HCT116 (cell line): ENCODE results near the gene NOS1. TPM values are rescaled to one million over a fixed set of nuclear protein-coding genes. Genes with fewer than 3 reads are reported as not detected.

ENCODE experiments used
- ATAC-seq: fragments of 200-7000 bp; cut with Tn5 transposase; 2 replicates; pipeline ENCODE4 v1.9.1; 2020; ENCODE audit warnings: mild to moderate bottlenecking, moderate library complexity
- BruUV-seq: library from RNA; stranded (reverse); fragments of 400-500 nt; replicated peaks from 2 replicates; lab custom pipeline; 2021; lab: Mats Ljungman, UMichigan
- CTCF ChIA-PET: fragments of 300-600 bp; sonication (Branson Sonifier 250); formaldehyde crosslinking; loops from one replicate; lab custom pipeline; 2021; ENCODE audit warnings: antibody characterized with exemption; lab: Charles Lee
- POLR2A ChIA-PET: fragments of 300-600, 350-600 bp; sonication (Branson Sonifier 250); formaldehyde crosslinking; loops from one replicate; lab custom pipeline; 2021; ENCODE audit warnings: antibody characterized with exemption; lab: Charles Lee
- RAD21 ChIA-PET, 2 experiments: fragments of 300-600 bp; sonication (Branson Sonifier 250); formaldehyde crosslinking; loops; one replicate each; lab custom pipeline; 2023; ENCODE audit warnings: low total read pairs in 2 of 2; ENCODE audit not compliant: uncharacterized antibody in 2 of 2, unreplicated experiment in 2 of 2, low non-redundant PET in 1 of 2; lab: Charles Lee
- DNase-seq: peaks from one replicate; pipeline ENCODE4 v3.0.0-alpha.2; 2010; ENCODE audit warnings: low read depth, low spot score
- H2AFZ ChIP-seq: fragments of 200-600 bp; shearing (Covaris generic), sonication (generic); 2 replicates; pipeline ENCODE4 v1.6.1; 2017; ENCODE audit warnings: low read depth, mixed run types, mixed read lengths, antibody characterized with exemption, low read length; ENCODE audit not compliant: poor library complexity, severe bottlenecking
- H3K27ac ChIP-seq: 2 replicates; pipeline ENCODE4 v1.5.1; 2012; ENCODE audit warnings: low read depth, low read length
- H3K27me3 ChIP-seq: fragments of 200-600 bp; sonication (generic); 2 replicates; pipeline ENCODE4 v1.6.1; 2016; ENCODE audit warnings: mixed run types, low read length, mixed read lengths; ENCODE audit not compliant: insufficient read depth
- H3K36me3 ChIP-seq, 2 experiments: fragments of 200-500 bp in 1 of 2; fragments of 200-600 bp in 1 of 2; sonication (Bioruptor generic) in 1 of 2; sonication (generic) in 1 of 2; 2 replicates each; pipeline versions ENCODE4 v1.5.1 to v1.6.1; 2014 to 2016; ENCODE audit warnings: low read length in 2 of 2, inconsistent platforms in 1 of 2, mixed read lengths in 1 of 2, mixed run types in 1 of 2; ENCODE audit not compliant: insufficient read depth in 2 of 2, control insufficient read depth in 1 of 2
- H3K4me1 ChIP-seq, 2 experiments: fragments of 200-600 bp in 1 of 2; sonication (generic) in 1 of 2; 2 replicates each; pipeline versions ENCODE4 v1.5.1 to v1.6.1; 2012 to 2017; ENCODE audit warnings: low read length in 2 of 2, inconsistent platforms in 1 of 2, mild to moderate bottlenecking in 1 of 2, mixed read lengths in 1 of 2, mixed run types in 1 of 2, moderate library complexity in 1 of 2; ENCODE audit not compliant: insufficient read depth in 2 of 2, control insufficient read depth in 1 of 2
- H3K4me2 ChIP-seq: fragments of 200-600 bp; sonication (generic); 2 replicates; pipeline ENCODE4 v1.6.1; 2017; ENCODE audit warnings: mixed run types, low read length, mixed read lengths
- H3K4me3 ChIP-seq, 2 experiments: fragments of 200-600 bp in 1 of 2; sonication (generic) in 1 of 2; replicated peaks in 1 of 2; 2 replicates each; pipeline ENCODE4 v1.5.1; 2011 to 2016; ENCODE audit warnings: low read length in 2 of 2, control low read depth in 1 of 2, low read depth in 1 of 2, mild to moderate bottlenecking in 1 of 2, mixed read lengths in 1 of 2, mixed run types in 1 of 2
- H3K79me2 ChIP-seq: fragments of 200-600 bp; sonication (generic); 2 replicates; pipeline ENCODE4 v1.6.1; 2017; ENCODE audit warnings: mild to moderate bottlenecking, mixed run types, low read length, moderate library complexity, mixed read lengths; ENCODE audit not compliant: insufficient read depth
- H3K9ac ChIP-seq: fragments of 200-600 bp; sonication (generic); 2 replicates; pipeline ENCODE4 v1.6.1; 2016; ENCODE audit warnings: low read length, mixed read lengths
- H3K9me2 ChIP-seq: fragments of 200-600 bp; sonication (generic), shearing (Covaris generic); 2 replicates; pipeline ENCODE4 v1.6.1; 2017; ENCODE audit warnings: mixed run types, mild to moderate bottlenecking, moderate library complexity; ENCODE audit not compliant: insufficient read depth
- H3K9me3 ChIP-seq, 2 experiments: fragments of 200-500 bp in 1 of 2; fragments of 200-600 bp in 1 of 2; sonication (Bioruptor generic) in 1 of 2; sonication (generic) in 1 of 2; 2 replicates each; pipeline ENCODE4 v1.6.1; 2014 to 2017; ENCODE audit warnings: low read length in 2 of 2, mixed read lengths in 2 of 2, inconsistent platforms in 1 of 2, low read depth in 1 of 2, mild to moderate bottlenecking in 1 of 2, mixed run types in 1 of 2, moderate library complexity in 1 of 2; ENCODE audit not compliant: control insufficient read depth in 1 of 2, insufficient read depth in 1 of 2
- H4K20me1 ChIP-seq: fragments of 200-600 bp; sonication (generic), shearing (Covaris generic); 2 replicates; pipeline ENCODE4 v1.6.1; 2017; ENCODE audit warnings: mixed run types, mild to moderate bottlenecking, moderate library complexity; ENCODE audit not compliant: insufficient read depth
- CBX3 ChIP-seq: IDR thresholded peaks from 2 replicates; pipeline ENCODE4 v1.6.1; 2012; ENCODE audit warnings: low read depth
- CEBPB ChIP-seq: IDR thresholded peaks from 2 replicates; pipeline ENCODE4 v1.6.1; 2012; ENCODE audit warnings: low read depth
- EGR1 ChIP-seq: IDR thresholded peaks from 2 replicates; pipeline ENCODE4 v1.6.1; 2012; ENCODE audit warnings: low read depth
- EZH2phosphoT487 ChIP-seq: fragments of 200-600 bp; IDR thresholded peaks from 2 replicates; pipeline ENCODE4 v1.6.1; 2018; ENCODE audit warnings: antibody characterized with exemption, borderline replicate concordance
- FOSL1 ChIP-seq: IDR thresholded peaks from 2 replicates; pipeline ENCODE4 v1.6.1; 2012; ENCODE audit warnings: low read depth
- JUND ChIP-seq: IDR thresholded peaks from 2 replicates; pipeline ENCODE4 v1.6.1; 2012
- POLR2A ChIP-seq: IDR thresholded peaks from 2 replicates; pipeline ENCODE4 v1.7.0; 2011; ENCODE audit warnings: borderline replicate concordance; ENCODE audit not compliant: insufficient read depth, insufficient read length; ENCODE audit errors: extremely low read depth
- POLR2AphosphoS5 ChIP-seq: IDR thresholded peaks from 2 replicates; pipeline ENCODE4 v1.6.1; 2011; ENCODE audit warnings: mild to moderate bottlenecking, low read depth, low read length, moderate library complexity
- RAD21 ChIP-seq: IDR thresholded peaks from 2 replicates; pipeline ENCODE4 v1.6.1; 2012; ENCODE audit warnings: low read depth, mild to moderate bottlenecking
- SIN3A ChIP-seq: IDR thresholded peaks from 2 replicates; pipeline ENCODE4 v1.6.1; 2012; ENCODE audit warnings: low read depth
- SP1 ChIP-seq: IDR thresholded peaks from 2 replicates; pipeline ENCODE4 v1.6.1; 2012; ENCODE audit warnings: low read depth
- SRF ChIP-seq: IDR thresholded peaks from 2 replicates; pipeline ENCODE4 v1.6.1; 2012; ENCODE audit warnings: low read depth
- TCF7L2 ChIP-seq: IDR thresholded peaks from 2 replicates; pipeline ENCODE4 v1.7.0; 2011; ENCODE audit warnings: borderline replicate concordance, inconsistent platforms; ENCODE audit not compliant: insufficient read depth, insufficient read length; ENCODE audit errors: extremely low read depth
- YY1 ChIP-seq: IDR thresholded peaks from 2 replicates; pipeline ENCODE4 v1.6.1; 2011; ENCODE audit warnings: low read length, low read depth, moderate library complexity, mild to moderate bottlenecking; ENCODE audit not compliant: insufficient replicate concordance; ENCODE audit errors: extremely low read depth
- ZFX ChIP-seq: fragments of 450-650 bp; IDR thresholded peaks from 2 replicates; pipeline ENCODE4 v1.6.1; 2017
- ZNF274 ChIP-seq: fragments of 200-500 bp; sonication (Bioruptor generic); IDR thresholded peaks from 2 replicates; pipeline ENCODE4 v1.6.1; 2014; ENCODE audit warnings: mild to moderate bottlenecking, low read depth, low read length, inconsistent platforms
- intact Hi-C: fragments of 100-400 bp; cut with micrococcal nuclease; formaldehyde crosslinking; loops from 2 replicates; pipeline ENCODE4 v1.10.0; 2022
- total RNA-seq: library from RNA; stranded (reverse); gene quantifications from one replicate; pipeline ENCODE4 v1.2.1, GENCODE V29; 2021; ENCODE audit not compliant: unreplicated experiment
- TF ChIP-seq, protein P1 (sequence below): IDR thresholded peaks from 2 replicates; pipeline ENCODE4 v1.6.1; 2011; ENCODE audit warnings: mild to moderate bottlenecking, low read length, moderate library complexity; ENCODE audit not compliant: insufficient replicate concordance; ENCODE audit errors: extremely low read depth
- TF ChIP-seq, protein P2 (sequence below): IDR thresholded peaks from 2 replicates; pipeline ENCODE4 v1.6.1; 2012
- TF ChIP-seq, protein P3 (sequence below): IDR thresholded peaks from 2 replicates; pipeline ENCODE4 v1.6.1; 2012

Gene NOS1
- total RNA-seq, 1 experiment from 2014 or later = 0.22 TPM

DNA sequence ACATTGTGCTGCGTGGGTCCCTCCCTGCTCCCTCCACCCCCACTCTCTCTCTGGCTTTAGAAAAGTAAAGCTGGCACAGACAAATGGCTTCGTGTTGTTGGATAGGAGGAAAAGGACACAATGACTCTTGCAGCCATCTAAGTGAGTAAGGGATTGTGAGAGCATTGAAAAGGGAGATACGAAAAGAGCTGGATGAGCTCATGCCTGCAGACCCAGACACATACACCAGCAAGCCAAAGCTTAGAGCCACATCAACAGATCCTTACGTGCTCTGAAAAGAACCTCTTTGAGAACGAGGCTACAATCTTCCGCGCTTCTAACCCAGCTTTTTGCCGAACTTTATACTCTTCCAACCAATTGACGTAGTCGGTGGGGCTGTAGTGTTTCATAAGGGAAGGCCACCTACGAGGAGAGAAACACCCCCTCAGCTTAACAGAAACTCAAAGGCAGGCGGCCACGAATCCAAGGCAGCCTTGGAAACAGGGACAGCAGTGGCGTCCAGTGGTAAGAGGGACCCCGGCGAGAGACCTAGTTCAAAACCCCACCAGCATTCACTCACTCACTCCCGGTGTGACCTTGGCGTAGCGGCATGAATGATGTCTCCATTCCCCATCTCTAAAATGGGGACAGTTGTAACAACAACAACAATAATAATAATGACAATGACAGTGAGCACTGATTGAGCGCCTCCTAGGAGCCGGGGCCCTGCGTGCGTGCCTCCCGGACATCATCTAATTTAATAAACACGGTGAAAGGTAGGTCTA is 172.3 kb downstream of the NOS1 start:
- ChIA-PET POLR2A (no interaction called here), RAD21 (no interaction called here), CTCF (no interaction called here)
- Histone ChIP-seq H3K36me3 (peaks cover 8 to 25% of the 10 kb centered on the region in 2 experiments), H3K9ac (peak overlapping the region; percentile 79), H3K27ac (peak overlapping the region; percentile 59; the same call in 1 of the 2 replicates), H3K9me3 (peaks cover 0 to 4% of the 10 kb centered on the region in 2 experiments; a peak in 1 of 4 replicates), H4K20me1 (no peaks in the 10 kb centered on the region), H3K9me2 (no peaks in the 10 kb centered on the region), H2AFZ (no peak overlapping the region), H3K4me3 (peak overlapping the region; percentile 89 to 91), H3K27me3 (no peaks in the 10 kb centered on the region), H3K79me2 (peaks cover 31% of the 10 kb centered on the region), H3K4me1 (peaks cover 13 to 26% of the 10 kb centered on the region in 2 experiments; a peak in 3 of 4 replicates), H3K4me2 (peak overlapping the region; percentile 93)
- no TSS peak for BruUV-seq
- DNase-seq (no peak), ATAC-seq (peak; percentile 8)
- intact Hi-C loops = no loop called here
- TF ChIP-seq SRF (no peak), SP1 (no peak), SIN3A (no peak), ZFX (no peak), TCF7L2 (no peak), CEBPB (no peak), POLR2AphosphoS5 (no peak), FOSL1 (no peak), EZH2phosphoT487 (no peak), JUND (no peak), RAD21 (no peak), ZNF274 (no peak), EGR1 (no peak), POLR2A (no peak), CBX3 (no peak), YY1 (no peak)
- TF ChIP-seq, protein P1, sequence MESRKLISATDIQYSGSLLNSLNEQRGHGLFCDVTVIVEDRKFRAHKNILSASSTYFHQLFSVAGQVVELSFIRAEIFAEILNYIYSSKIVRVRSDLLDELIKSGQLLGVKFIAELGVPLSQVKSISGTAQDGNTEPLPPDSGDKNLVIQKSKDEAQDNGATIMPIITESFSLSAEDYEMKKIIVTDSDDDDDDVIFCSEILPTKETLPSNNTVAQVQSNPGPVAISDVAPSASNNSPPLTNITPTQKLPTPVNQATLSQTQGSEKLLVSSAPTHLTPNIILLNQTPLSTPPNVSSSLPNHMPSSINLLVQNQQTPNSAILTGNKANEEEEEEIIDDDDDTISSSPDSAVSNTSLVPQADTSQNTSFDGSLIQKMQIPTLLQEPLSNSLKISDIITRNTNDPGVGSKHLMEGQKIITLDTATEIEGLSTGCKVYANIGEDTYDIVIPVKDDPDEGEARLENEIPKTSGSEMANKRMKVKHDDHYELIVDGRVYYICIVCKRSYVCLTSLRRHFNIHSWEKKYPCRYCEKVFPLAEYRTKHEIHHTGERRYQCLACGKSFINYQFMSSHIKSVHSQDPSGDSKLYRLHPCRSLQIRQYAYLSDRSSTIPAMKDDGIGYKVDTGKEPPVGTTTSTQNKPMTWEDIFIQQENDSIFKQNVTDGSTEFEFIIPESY = no peak
- TF ChIP-seq, protein P2, sequence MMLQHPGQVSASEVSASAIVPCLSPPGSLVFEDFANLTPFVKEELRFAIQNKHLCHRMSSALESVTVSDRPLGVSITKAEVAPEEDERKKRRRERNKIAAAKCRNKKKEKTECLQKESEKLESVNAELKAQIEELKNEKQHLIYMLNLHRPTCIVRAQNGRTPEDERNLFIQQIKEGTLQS = no peak
- TF ChIP-seq, protein P3, sequence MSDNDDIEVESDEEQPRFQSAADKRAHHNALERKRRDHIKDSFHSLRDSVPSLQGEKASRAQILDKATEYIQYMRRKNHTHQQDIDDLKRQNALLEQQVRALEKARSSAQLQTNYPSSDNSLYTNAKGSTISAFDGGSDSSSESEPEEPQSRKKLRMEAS = no peak
